IPS-18c (cell line): Measurements from ENCODE around the gene OTOF.

Experiments used
- H3K4me3 ChIP-seq: 2 replicates; pipeline ENCODE4 v1.7.0; 2013; ENCODE audit warnings: low read depth, mild to moderate bottlenecking, low read length, moderate library complexity; ENCODE audit not compliant: insufficient read depth
- H3K9me3 ChIP-seq: one replicate; pipeline ENCODE4 v1.6.1; 2013; ENCODE audit warnings: mild to moderate bottlenecking, low read length, moderate library complexity; ENCODE audit not compliant: control insufficient read depth, insufficient read depth

Gene OTOF

GRCh38 chr2:26462511-26463243 is 15.2 kb downstream of the OTOF start:
- Histone ChIP-seq H3K9me3 (no peaks in the 10 kb centered on the region), H3K4me3 (no peak overlapping the region)

DNA sequence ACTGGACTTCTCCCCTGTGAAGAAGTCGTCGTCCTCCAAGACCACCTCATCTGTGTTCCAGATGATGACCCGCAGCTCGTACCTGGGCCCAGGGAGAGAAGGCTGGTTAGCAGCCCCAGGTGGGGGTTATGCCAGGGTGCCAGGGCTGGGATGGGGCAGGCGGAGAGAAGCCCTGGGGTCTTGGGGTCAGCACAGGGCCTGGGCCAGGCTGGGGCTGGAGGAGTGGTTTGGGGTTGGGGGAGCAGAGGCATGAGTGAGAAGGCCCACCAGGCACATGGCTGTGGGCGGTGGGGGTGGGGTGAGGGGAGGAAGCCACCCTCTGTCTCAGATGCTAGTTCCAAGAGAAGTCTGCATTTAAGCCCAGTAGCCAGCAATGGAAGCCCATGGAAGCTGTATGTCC is 15.8 kb downstream of the OTOF start:
- Histone ChIP-seq H3K4me3 (no peak overlapping the region), H3K9me3 (no peaks in the 10 kb centered on the region)

DNA sequence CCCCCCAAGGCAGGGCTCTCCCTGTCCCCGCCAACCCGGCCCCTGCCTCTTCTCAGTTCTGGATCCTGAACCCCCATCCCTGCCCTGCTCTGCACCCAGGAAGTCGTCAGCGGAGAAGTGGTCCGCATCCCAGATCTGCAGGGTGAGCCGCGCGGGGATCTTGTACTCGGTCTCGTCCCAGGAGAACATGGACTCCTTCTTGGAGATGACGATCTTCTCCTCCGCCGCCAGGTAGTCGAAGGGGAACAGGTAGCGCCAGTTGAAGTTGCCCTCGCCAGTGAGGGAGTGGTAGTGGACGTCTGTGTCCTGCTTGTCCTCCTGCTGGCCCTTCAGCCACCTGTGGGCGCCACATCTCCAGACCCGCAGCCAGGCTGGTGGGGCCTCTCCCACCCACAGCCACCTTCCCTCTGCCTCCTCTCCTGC is 16.3 kb downstream of the OTOF start:
- Histone ChIP-seq H3K9me3 (no peaks in the 10 kb centered on the region), H3K4me3 (no peak overlapping the region)

- Histone ChIP-seq H3K4me3 (no peak overlapping the region), H3K9me3 (no peaks in the 10 kb centered on the region)
Observed at GRCh38 chr2:26460613-26461031, 17.3 kb downstream of the OTOF start.

DNA sequence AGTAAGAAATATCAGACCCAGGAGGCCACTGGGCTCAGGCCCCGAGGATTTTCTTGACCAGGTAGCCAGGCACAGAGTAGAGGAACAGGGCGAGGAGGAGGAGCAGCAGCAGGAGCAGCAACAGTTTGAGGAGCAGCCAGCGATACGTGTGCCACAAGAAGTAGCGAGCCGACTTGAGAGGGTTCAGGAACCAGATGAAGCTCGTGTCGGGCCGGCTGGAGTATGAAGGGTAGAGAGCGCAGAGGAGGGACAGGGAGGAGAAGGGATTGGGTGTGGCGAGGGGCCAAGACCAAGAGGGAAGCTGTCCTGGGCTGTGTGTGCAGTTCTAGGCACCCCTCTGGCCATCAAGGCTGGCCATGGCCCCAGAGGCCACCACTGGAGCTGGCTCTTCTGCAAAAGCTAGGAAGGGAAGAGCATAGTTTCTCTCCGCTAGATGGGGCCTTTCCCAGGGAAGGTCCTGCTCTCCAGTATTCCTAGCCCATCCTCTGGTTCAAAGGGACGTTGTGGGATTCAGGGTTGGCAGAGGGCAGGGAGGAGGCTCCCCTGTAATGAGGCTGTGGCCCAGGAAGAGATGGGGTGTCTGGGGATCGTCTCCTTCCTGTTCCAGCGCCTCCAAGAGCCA is 17.8 kb downstream of the OTOF start:
- Histone ChIP-seq H3K4me3 (no peak overlapping the region), H3K9me3 (no peaks in the 10 kb centered on the region)

GRCh38 chr2:26458365-26459042 is 19.4 kb downstream of the OTOF start:
- Histone ChIP-seq H3K4me3 (no peak overlapping the region), H3K9me3 (no peaks in the 10 kb centered on the region)

DNA sequence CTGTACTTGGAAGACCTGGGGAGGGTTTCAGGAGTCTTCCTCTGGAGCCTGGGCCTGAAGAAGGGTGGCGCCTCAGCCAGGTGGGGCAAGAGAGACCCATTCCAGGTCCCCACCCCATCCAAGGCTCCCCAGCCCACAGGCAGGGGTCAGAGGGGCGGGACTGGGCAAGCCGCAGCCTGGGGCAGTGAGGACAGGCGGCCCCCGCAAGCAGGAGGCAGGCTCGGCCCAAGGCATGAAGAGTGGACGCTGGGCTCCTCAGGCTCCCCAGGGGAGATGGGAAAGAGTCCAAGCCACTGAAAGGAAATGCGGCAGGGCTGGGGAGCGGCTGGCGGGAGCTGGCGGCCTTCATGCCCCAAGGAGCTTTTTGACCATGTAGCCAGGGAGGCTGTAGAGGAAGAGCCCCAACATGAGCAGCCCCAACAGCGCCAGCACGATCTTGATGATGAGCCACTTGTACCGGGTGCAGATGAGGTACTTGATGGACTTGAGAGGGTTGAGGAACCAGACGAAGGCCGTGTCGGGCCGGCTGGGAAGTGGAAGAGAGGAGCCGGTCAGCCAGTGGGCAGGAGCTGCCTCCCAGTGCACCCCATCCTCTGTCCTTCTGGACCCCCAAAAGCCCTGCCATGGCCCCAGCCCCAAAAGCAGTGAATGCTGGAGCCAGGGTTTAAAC is 20.1 kb downstream of the OTOF start:
- H3K9me3 ChIP-seq, result no peaks in the 10 kb centered on the region
- H3K4me3 ChIP-seq, result no peak overlapping the region

GRCh38 chr2:26457251-26457666 is 20.7 kb downstream of the OTOF start:
- Histone ChIP-seq H3K9me3 (no peaks in the 10 kb centered on the region), H3K4me3 (no peak overlapping the region)

- no peak overlapping the region for H3K4me3 ChIP-seq
- H3K9me3 ChIP-seq, result no peaks in the 10 kb centered on the region
Observed at GRCh38 chr2:26456440-26457250, 21.3 kb downstream of the OTOF start.

DNA sequence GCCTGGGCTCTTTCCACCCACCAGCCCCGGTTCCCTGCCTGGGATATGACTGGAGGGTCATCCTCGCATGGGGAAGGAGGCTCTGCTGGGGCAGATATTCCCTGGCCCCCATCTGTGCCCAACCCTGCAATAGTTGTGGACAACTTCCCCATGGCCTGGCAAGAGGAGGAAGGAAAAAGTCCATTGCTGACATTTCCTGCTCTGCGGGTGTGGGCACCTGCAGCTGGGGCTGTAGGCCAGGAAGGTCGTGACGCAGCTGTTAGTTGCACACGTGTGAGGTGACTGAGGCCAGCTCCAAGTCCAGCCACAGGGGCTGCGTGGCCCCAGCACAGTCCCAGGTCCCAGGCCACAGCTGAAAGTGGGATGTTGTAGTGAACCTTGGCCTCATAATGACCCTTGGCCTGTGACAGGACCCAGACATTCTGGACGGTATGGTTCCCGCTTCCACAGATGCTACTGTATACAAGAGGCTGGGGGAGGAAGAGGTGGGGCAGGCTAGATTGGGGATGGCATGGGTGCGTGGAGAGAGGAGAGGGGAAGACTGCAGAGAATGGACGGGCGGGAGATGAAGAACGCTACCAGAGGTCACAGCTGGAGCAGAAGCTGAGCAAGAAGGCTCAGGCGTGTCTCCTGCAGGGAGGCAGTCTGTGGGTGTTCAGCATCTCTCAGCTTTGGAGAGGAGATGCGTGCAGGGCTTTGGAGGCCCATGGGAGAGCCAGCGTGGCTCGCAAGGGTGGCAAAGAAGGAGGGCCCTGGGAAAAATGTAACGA is 22.1 kb downstream of the OTOF start:
- Histone ChIP-seq H3K4me3 (no peak overlapping the region), H3K9me3 (no peaks in the 10 kb centered on the region)

- Histone ChIP-seq H3K4me3 (no peak overlapping the region), H3K9me3 (no peaks in the 10 kb centered on the region)
Observed at GRCh38 chr2:26455037-26455669, 22.8 kb downstream of the OTOF start.

DNA sequence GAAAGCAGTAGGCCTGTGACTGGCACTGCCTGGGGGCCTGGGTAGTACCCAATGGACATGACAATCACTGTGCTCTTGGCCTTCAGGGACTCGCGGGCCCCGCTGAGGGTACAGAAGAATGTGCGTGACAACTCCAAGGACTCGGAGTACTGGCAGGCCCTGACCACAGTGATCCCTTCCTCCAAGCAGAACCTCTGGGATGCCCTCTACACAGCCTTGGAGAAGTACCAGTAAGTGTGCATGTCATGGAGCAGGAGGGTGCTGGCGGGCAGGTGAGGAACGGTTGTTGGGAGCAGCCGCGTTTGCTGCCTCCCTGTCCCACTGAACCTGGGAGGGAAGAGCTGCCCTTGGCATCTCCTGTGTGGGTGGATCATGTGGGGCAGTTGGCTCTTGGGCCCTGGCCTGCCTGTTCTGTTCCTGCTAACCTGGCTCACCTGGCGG is 23.3 kb downstream of the OTOF start:
- Histone ChIP-seq H3K9me3 (no peaks in the 10 kb centered on the region), H3K4me3 (no peak overlapping the region)

DNA sequence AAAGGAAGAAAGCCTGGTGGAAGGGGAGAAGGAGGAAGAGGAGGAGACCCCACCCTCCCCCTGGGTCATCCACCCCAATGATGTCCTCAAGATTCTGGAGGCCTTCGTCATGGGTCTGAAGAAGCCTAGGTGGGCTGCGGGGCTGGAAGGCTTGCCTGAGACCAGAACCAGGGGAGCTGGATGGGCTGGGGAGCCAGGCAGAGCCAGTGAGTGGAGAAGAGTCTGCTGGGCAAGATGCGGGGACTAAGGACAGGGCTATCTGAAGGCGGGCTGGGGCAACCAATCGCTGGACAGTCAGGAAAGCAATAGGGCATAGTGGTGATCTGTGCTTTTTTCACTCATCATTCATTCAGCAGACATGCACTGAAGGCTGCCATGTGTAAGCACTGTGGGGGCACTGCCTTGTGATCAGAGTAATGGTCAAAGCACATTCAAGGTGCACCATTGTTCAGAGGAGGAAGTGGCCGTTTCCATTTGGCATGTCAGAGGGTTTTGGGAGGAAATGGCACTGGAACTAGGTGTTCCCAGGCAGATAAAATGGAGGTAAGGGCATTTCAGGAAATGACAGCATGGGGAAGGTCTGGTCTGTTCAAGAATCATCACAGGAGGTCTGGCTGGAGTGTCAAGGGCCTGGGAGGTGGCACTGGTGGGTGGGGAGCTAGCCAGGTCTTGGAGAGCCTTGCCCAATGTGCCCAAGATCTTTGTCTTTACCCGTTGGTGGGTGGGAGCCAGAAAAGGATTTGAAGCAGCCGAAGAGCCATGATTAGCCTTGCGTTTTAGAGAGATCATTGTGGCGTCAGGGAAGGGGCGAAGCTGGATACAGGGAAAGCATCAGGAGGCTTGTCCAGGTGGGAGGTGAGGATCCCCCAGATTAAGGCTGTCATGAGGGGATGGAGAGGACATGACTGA is 24.2 kb downstream of the OTOF start:
- no peak overlapping the region for H3K4me3 ChIP-seq
- H3K9me3 ChIP-seq, result no peaks in the 10 kb centered on the region

GRCh38 chr2:26451700-26452099 is 26.2 kb downstream of the OTOF start:
- Histone ChIP-seq H3K9me3 (no peaks in the 10 kb centered on the region), H3K4me3 (no peak overlapping the region)

DNA sequence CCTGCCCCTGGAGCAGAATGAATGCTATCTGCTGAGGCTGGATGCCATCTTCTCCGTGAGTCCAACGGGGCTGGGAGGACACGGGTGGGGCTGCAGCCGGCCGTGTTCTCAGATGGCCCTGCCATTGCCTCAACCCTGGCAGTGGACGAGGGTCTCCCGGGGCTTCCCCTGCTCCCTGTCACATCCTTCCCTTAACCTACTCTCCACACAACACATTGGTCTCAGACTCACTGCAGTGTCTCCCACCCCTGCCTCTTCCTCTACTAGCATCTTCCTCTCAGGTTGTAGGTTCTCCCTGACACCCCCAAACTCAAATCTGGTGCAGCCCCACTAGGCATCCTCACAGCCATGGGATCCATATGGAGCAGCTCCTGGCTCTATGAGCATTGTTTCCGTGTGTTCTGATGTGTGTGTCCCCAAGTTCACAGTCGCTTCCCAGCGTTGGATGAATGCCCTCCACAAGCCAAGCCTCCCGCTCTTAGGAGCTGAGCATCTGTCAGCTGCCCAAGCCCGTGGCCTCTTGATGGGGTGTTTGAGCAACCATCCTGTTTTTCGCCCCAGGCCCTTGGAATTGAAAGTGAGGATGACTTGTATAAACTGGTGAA is 27.8 kb downstream of the OTOF start:
- no peaks in the 10 kb centered on the region for H3K9me3 ChIP-seq
- H3K4me3 ChIP-seq, result no peak overlapping the region
